Liver (tissue), 9 donors: ENCODE data around the gene COQ7. TPM values are rescaled to one million over a fixed set of nuclear protein-coding genes. Genes with fewer than 3 reads are reported as not detected.

Source experiments
- DNase-seq: peaks from one replicate; pipeline ENCODE4 v3.0.0-alpha.2; 2017; ENCODE audit warnings: low spot score
- H3K27ac ChIP-seq, 2 donors: one replicate each; pipeline ENCODE4 v1.7.0; 2013; ENCODE audit warnings: inconsistent platforms in 2 of 2, low read length in 2 of 2, control low read depth in 1 of 2, low read depth in 1 of 2, mild to moderate bottlenecking in 1 of 2
- H3K27me3 ChIP-seq, 4 donors: one replicate each; pipeline versions ENCODE4 v1.6.1 to v1.7.0; 2013; ENCODE audit warnings: low read length in 3 of 4, inconsistent platforms in 1 of 4, mild to moderate bottlenecking in 1 of 4, moderate library complexity in 1 of 4; ENCODE audit not compliant: control insufficient read depth in 4 of 4, insufficient read depth in 4 of 4
- H3K36me3 ChIP-seq, 4 donors: one replicate each; pipeline versions ENCODE4 v1.6.1 to v1.7.0; 2013; ENCODE audit warnings: low read length in 3 of 4, mild to moderate bottlenecking in 3 of 4, low read depth in 1 of 4, moderate library complexity in 1 of 4; ENCODE audit not compliant: control insufficient read depth in 4 of 4, insufficient read depth in 3 of 4
- H3K4me1 ChIP-seq, 4 donors: one replicate each; pipeline versions ENCODE4 v1.6.1 to v1.7.0; 2013; ENCODE audit warnings: low read length in 3 of 4, mild to moderate bottlenecking in 3 of 4, moderate library complexity in 1 of 4; ENCODE audit not compliant: control insufficient read depth in 4 of 4, insufficient read depth in 4 of 4
- H3K4me3 ChIP-seq, 3 donors: one replicate each; pipeline versions ENCODE4 v1.6.1 to v1.7.0; 2013; ENCODE audit warnings: low read length in 3 of 3, control low read depth in 1 of 3, low read depth in 1 of 3, mild to moderate bottlenecking in 1 of 3
- H3K9ac ChIP-seq, 2 donors: one replicate each; pipeline ENCODE4 v1.7.0; 2013; ENCODE audit warnings: low read length in 2 of 2, mild to moderate bottlenecking in 2 of 2, moderate library complexity in 2 of 2, control low read depth in 1 of 2, low read depth in 1 of 2
- H3K9me3 ChIP-seq, 4 donors: one replicate each; pipeline versions ENCODE4 v1.6.1 to v1.7.0; 2013; ENCODE audit warnings: low read length in 3 of 4; ENCODE audit not compliant: control insufficient read depth in 4 of 4
- EGR1 ChIP-seq, 2 donors: IDR thresholded peaks; 2 replicates each; pipeline ENCODE4 v1.6.1; 2016 to 2018; ENCODE audit warnings: antibody characterized with exemption in 2 of 2, low read depth in 2 of 2
- MAX ChIP-seq: IDR thresholded peaks from 2 replicates; pipeline ENCODE4 v1.6.1; 2016; ENCODE audit warnings: antibody characterized with exemption
- RXRA ChIP-seq, 2 donors: IDR thresholded peaks; 2 replicates each; pipeline ENCODE4 v1.6.1; 2017 to 2018; ENCODE audit warnings: antibody characterized with exemption in 2 of 2, mild to moderate bottlenecking in 1 of 2
- TAF1 ChIP-seq: conservative IDR thresholded peaks from 2 replicates; pipeline ENCODE4 v1.6.1; 2016; ENCODE audit warnings: antibody characterized with exemption, mild to moderate bottlenecking
- ZBTB33 ChIP-seq: IDR thresholded peaks from 2 replicates; pipeline ENCODE4 v1.6.1; 2016; ENCODE audit warnings: antibody characterized with exemption
- WGBS: extraction: QIAGEN DNeasy Blood & Tissue Kit; methylation state at CpG from one replicate; pipeline ENCODE4 v1.1.7; 2013; 5-methylcytosine and 5-hydroxymethylcytosine counted together
- polyA plus RNA-seq, 2 donors: library from polyadenylated mRNA; stranded (reverse) in 1 of 2; unstranded in 1 of 2; fragments of 200-250 nt in 1 of 2; fragments of >200 nt in 1 of 2; fragmentation: Nextera tagmentation in 1 of 2; extraction: Ambion mirVana in 1 of 2; gene quantifications; one replicate each; pipeline versions ENCODE4 v1.2.1 to v1.2.3, GENCODE V29; 2013 to 2015
- total RNA-seq, 2 donors: library from RNA; depleted of rRNA; stranded (reverse); fragments of >200 nt; gene quantifications; one replicate each; pipeline ENCODE4 v1.2.3, GENCODE V29; 2014
- donor health status: healthy.
- donor health status: healthy.
- donor health status: healthy.
- donor health status: healthy.
- donor health status: healthy.

COQ7 gene
- total and polyA plus RNA-seq, 4 donors = 5.3 to 10.8 (median 7.2) TPM

GRCh38 chr16:19127674-19128131 is 60.3 kb downstream of the COQ7 start:
- Histone ChIP-seq H3K4me1 (peaks cover 5 to 37% (median 24%) of the 10 kb centered on the region in 4 donors), H3K36me3 (no peaks in the 10 kb centered on the region), H3K27me3 (no peaks in the 10 kb centered on the region), H3K27ac (no peak overlapping the region), H3K4me3 (no peak overlapping the region), H3K9ac (no peak overlapping the region), H3K9me3 (peaks cover 0 to 3% (median under 1%) of the 10 kb centered on the region in 4 donors)
- no peak for DNase-seq
- TF ChIP-seq RXRA (IDR thresholded peaks at IDR 0.05) (peak in 1 of 2 donors; percentile 9), EGR1 (IDR thresholded peaks at IDR 0.05; ENCODE audit: low read depth in 2 of 2) (no peak)
- WGBS = 75% methylated on average over 3 of the region's 3 CpGs

- TF ChIP-seq ZBTB33 (no peak), MAX (no peak), TAF1 (no peak), EGR1 (IDR thresholded peaks at IDR 0.05; ENCODE audit: low read depth in 2 of 2) (no peak)
Observed at GRCh38 chr16:19128454-19129200, 61.2 kb downstream of the COQ7 start.

More at GRCh38 chr16:19128454-19129200, 61.2 kb downstream of the COQ7 start:
- no peak for DNase-seq
- Histone ChIP-seq H3K36me3 (no peaks in the 10 kb centered on the region), H3K9ac (no peak overlapping the region), H3K4me3 (no peak overlapping the region), H3K9me3 (peaks cover 0 to 3% (median under 1%) of the 10 kb centered on the region in 4 donors), H3K27me3 (no peaks in the 10 kb centered on the region), H3K4me1 (peaks cover 5 to 37% (median 24%) of the 10 kb centered on the region in 4 donors), H3K27ac (no peak overlapping the region)
- 86% methylated on average over 7 of the region's 7 CpGs for WGBS

Other genes with a start within 250 kb of the COQ7 start
- gene SMG1, start 141.2 kb upstream of the COQ7 start, total RNA-seq = 10 to 100 TPM; 36.8 to 70.8 TPM
- gene SMG1, start 141.2 kb upstream of the COQ7 start, polyA plus RNA-seq = 1 to 10 TPM; 5.3 to 7.7 TPM
- gene TMC7, start 83.7 kb upstream of the COQ7 start, total RNA-seq = under 1 TPM; 0.08 to 0.42 TPM
- under 1 TPM; 0.06 to 0.10 TPM for gene TMC7, start 83.7 kb upstream of the COQ7 start, polyA plus RNA-seq
- 10 to 100 TPM in 1 of 2 donors, 1 to 10 TPM in 1; 5.6 to 14.3 TPM for gene ITPRIPL2, start 46.4 kb downstream of the COQ7 start, total RNA-seq
- 1 to 10 TPM; 2.2 to 5.4 TPM for gene ITPRIPL2, start 46.4 kb downstream of the COQ7 start, polyA plus RNA-seq
- gene SYT17, start 100.6 kb downstream of the COQ7 start, total RNA-seq = 1 to 10 TPM; 2.5 to 4.9 TPM
- 1 to 10 TPM; 6.1 to 7.7 TPM for gene SYT17, start 100.6 kb downstream of the COQ7 start, polyA plus RNA-seq
- not detected for gene CLEC19A, start 218.1 kb downstream of the COQ7 start, total RNA-seq
- gene CLEC19A, start 218.1 kb downstream of the COQ7 start, polyA plus RNA-seq = not detected